ENCODE results near the gene GABRB1.
"Not testable (repeated sequence)": the region's sequence is repeated elsewhere in the genome, so short reads cannot be mapped to it uniquely, and the experiment has no call there.

GABRB1 gene

DNA sequence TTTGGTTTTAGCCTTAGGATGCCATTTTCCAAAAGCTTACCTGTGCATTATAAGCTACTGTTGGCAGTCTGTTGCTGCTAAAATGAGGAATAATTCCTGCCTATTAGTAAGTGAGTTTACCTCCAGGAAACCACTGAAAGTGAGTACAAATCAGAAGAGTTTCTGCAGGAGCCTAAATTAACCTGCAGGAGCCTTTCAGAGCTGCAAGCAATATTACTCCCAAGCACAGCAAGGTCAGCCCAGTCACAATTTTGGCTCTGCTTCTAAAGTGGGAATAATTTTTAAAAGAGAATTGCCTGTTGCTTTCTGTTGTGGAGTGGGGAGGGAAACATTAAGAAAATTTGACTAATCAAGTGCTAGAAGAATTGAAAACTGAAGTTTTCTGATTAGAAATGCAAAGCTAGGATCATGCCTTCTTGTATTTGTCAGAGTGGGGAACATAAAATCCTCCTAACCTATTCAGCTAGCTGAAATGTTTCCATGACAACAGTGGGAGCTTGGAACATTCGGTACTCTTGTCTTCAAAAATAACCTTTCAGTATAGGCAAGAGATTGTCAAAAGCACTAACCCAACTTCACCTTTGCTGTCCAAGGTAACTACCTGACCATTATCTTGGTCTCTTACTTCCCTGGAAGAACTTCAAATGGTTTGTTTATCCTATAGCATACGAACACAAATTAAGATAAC lies 239.0 kb downstream of the GABRB1 start:
- H3K27ac ChIP-seq (ENCODE audit: low read length) = no peak overlapping the region
- no peaks in the 10 kb centered on the region for H3K27me3 ChIP-seq (ENCODE audit: insufficient read depth, low read length)
- no peaks in the 10 kb centered on the region for H3K4me1 ChIP-seq (ENCODE audit: insufficient read depth, low read length)
- no peak overlapping the region for H3K4me3 ChIP-seq (ENCODE audit: low read length)
- H3K9me3 ChIP-seq (ENCODE audit: insufficient read depth, low read depth, low read length) = no peaks in the 10 kb centered on the region
- H3K9ac ChIP-seq (ENCODE audit: low read depth, low read length) = no peak overlapping the region
- H3K36me3 ChIP-seq (ENCODE audit: insufficient read depth, low read depth, low read length) = no peaks in the 10 kb centered on the region

DNA sequence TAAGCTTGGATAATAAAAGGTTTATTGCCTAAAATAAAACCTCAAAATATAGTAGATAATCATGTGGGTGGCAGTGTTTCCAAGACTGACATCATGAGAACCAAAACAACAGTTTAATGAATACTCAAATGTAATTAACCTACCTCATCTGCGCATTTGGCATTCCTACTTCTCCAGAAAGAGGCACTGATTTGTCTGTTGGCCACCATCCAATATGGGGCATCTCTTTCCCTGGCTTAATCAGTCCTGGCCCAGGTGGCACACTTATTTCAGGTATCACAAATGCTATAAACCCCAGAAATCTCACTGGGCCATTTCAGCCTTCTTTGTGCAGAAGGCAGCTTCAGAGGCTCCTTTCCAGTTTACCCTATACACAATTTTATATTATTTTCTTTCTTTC lies 239.9 kb downstream of the GABRB1 start:
- no peaks in the 10 kb centered on the region for H3K9me3 ChIP-seq (ENCODE audit: insufficient read depth, low read depth, low read length)
- H3K36me3 ChIP-seq (ENCODE audit: insufficient read depth, low read depth, low read length) = no peaks in the 10 kb centered on the region

DNA sequence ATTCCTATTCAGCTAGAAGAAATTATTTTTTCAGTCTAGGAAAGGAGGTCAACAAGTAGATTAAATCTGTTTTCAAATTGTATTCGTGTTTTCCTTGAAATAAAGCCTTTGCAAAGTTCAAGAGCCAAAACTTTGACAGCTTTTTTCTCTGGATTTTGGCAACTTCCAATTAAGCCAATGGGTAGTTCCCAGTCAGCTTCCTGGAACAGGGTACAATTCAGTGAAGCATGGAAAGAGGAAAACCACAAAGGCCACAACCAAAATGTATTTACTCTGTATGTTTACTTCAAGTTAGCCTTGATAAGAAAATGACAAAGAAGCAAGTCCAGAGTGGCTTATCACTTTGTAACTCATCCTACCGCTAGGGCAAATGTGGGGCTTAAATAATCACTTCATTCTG lies 243.5 kb downstream of the GABRB1 start:
- Histone ChIP-seq H3K27ac (ENCODE audit: low read length) (no peak overlapping the region), H3K36me3 (ENCODE audit: insufficient read depth, low read depth, low read length) (no peaks in the 10 kb centered on the region), H3K9ac (ENCODE audit: low read depth, low read length) (no peak overlapping the region), H3K4me1 (ENCODE audit: insufficient read depth, low read length) (no peaks in the 10 kb centered on the region), H3K27me3 (ENCODE audit: insufficient read depth, low read length) (no peaks in the 10 kb centered on the region), H3K4me3 (ENCODE audit: low read length) (no peak overlapping the region), H3K9me3 (ENCODE audit: insufficient read depth, low read depth, low read length) (no peaks in the 10 kb centered on the region)

More for the DNA sequence above, 239.9 kb downstream of the GABRB1 start:
- Histone ChIP-seq H3K27ac (ENCODE audit: low read length) (no peak overlapping the region), H3K27me3 (ENCODE audit: insufficient read depth, low read length) (no peaks in the 10 kb centered on the region), H3K4me3 (ENCODE audit: low read length) (no peak overlapping the region), H3K9ac (ENCODE audit: low read depth, low read length) (no peak overlapping the region), H3K4me1 (ENCODE audit: insufficient read depth, low read length) (no peaks in the 10 kb centered on the region)

DNA sequence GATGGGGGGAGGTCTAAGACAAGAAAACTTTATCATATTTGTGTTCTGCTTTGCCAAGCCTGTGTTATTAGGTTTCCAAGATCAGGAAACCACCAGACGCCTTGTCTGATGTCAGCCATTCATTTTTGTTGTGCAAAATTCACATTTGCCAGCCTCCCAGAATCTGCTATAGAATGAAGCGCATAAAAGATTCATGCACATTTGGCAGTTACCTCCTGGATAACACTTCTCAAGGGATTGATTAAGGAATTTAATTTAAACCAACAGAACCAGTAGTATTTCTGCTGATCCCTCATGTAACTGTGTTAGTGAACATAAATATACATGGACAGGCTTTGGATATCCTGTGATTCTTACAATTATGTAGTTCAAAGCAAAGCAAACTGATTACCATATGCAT lies 244.2 kb downstream of the GABRB1 start:
- Histone ChIP-seq H3K9me3 (ENCODE audit: insufficient read depth, low read depth, low read length) (no peaks in the 10 kb centered on the region), H3K36me3 (ENCODE audit: insufficient read depth, low read depth, low read length) (no peaks in the 10 kb centered on the region), H3K27me3 (ENCODE audit: insufficient read depth, low read length) (no peaks in the 10 kb centered on the region), H3K27ac (ENCODE audit: low read length) (no peak overlapping the region), H3K9ac (ENCODE audit: low read depth, low read length) (no peak overlapping the region), H3K4me3 (ENCODE audit: low read length) (no peak overlapping the region), H3K4me1 (ENCODE audit: insufficient read depth, low read length) (no peaks in the 10 kb centered on the region)

DNA sequence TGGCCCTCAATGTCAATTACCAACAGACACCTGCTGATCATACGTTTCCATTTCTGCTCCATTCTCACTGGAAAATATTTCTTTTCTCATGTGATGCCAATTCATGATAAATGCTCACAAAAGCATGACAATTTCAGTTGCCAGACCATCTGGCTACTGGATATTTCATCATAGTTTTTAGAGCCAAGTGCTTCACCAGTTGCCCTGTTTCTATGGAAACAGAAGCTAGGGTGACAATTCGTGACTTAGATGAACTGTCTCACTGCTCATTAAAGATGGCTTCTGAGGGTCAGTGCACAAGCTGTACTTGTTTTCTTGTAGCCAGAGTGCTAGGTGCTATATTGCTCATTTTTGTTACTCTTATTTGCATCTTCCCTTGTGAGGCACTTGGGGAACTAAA lies 247.3 kb downstream of the GABRB1 start:
- H3K9ac ChIP-seq (ENCODE audit: low read depth, low read length) = no peak overlapping the region
- no peak overlapping the region for H3K27ac ChIP-seq (ENCODE audit: low read length)
- no peak overlapping the region for H3K4me3 ChIP-seq (ENCODE audit: low read length)
- no peaks in the 10 kb centered on the region for H3K36me3 ChIP-seq (ENCODE audit: insufficient read depth, low read depth, low read length)
- H3K9me3 ChIP-seq (ENCODE audit: insufficient read depth, low read depth, low read length) = no peaks in the 10 kb centered on the region
- no peaks in the 10 kb centered on the region for H3K27me3 ChIP-seq (ENCODE audit: insufficient read depth, low read length)
- no peaks in the 10 kb centered on the region for H3K4me1 ChIP-seq (ENCODE audit: insufficient read depth, low read length)

DNA sequence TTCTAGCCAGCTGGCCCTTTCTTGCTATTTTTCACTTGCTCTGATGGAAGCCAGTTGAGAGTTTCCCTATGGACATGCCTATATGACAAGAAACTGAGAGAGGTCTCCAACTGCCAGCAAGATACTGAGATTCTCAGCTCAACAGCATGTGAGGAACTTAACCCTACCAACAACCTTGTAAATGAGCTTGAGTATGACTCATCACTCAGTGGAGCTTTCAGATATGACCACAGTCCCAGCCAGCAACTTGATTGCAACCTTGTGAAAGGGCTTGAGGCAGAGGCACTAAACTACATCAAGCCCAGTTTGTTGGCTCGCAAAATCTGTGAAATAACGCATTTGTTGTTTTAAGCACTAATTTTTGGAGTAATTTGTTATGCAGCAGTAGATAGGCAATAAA lies 256.4 kb downstream of the GABRB1 start:
- Histone ChIP-seq H3K27me3 (ENCODE audit: insufficient read depth, low read length) (no peaks in the 10 kb centered on the region), H3K4me3 (ENCODE audit: low read length) (no peak overlapping the region), H3K27ac (ENCODE audit: low read length) (no peak overlapping the region), H3K36me3 (ENCODE audit: insufficient read depth, low read depth, low read length) (no peaks in the 10 kb centered on the region), H3K9me3 (ENCODE audit: insufficient read depth, low read depth, low read length) (no peaks in the 10 kb centered on the region), H3K4me1 (ENCODE audit: insufficient read depth, low read length) (no peaks in the 10 kb centered on the region), H3K9ac (ENCODE audit: low read depth, low read length) (no peak overlapping the region)

DNA sequence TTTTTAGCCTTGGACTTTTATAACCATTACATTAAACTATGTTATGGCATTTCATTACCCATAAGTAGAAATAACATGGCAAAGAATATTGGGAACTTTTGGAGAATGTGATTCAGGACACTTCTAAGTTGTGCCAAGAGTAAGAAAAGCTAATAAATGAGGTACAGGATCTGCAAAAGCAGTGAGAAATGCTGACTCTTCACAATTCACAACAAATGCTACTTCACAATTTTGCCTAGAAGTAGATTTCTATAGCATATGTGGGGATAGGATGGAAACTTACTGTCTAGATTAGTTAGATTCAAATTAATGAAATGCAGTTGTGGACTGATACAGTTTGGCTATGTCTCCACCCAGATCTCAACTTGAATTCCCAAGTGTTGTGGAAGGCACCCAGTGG lies 258.4 kb downstream of the GABRB1 start:
- H3K27ac ChIP-seq (ENCODE audit: low read length) = no peak overlapping the region
- H3K36me3 ChIP-seq (ENCODE audit: insufficient read depth, low read depth, low read length) = no peaks in the 10 kb centered on the region
- H3K4me1 ChIP-seq (ENCODE audit: insufficient read depth, low read length) = no peaks in the 10 kb centered on the region

DNA sequence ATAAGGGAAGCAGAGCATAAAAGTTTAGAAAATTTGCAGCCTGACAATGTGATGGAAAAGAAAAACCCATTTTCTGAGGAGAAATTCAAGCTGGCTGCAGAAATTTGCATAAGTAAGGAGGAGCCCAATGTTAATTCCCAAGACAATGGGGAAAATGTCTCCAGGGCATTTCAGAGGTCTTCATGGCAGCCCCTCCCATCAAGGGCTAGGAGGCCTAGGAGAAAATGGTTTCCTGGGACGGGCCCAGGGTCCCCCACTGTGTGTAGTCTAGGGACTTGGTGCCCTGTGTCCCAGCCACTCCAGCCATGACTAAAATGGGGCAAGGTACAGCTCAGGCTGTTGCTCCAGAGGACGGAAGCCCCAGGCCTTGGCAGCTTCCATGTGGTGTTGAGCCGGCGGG lies 259.5 kb downstream of the GABRB1 start:
- not testable (repeated sequence) for H3K27ac ChIP-seq (ENCODE audit: low read length); H3K27me3 ChIP-seq (ENCODE audit: insufficient read depth, low read length); H3K4me1 ChIP-seq (ENCODE audit: insufficient read depth, low read length); H3K9ac ChIP-seq (ENCODE audit: low read depth, low read length); H3K36me3 ChIP-seq (ENCODE audit: insufficient read depth, low read depth, low read length); H3K4me3 ChIP-seq (ENCODE audit: low read length); H3K9me3 ChIP-seq (ENCODE audit: insufficient read depth, low read depth, low read length)

More for the DNA sequence above, 258.4 kb downstream of the GABRB1 start:
- Histone ChIP-seq H3K9ac (ENCODE audit: low read depth, low read length) (no peak overlapping the region), H3K27me3 (ENCODE audit: insufficient read depth, low read length) (no peaks in the 10 kb centered on the region), H3K4me3 (ENCODE audit: low read length) (no peak overlapping the region), H3K9me3 (ENCODE audit: insufficient read depth, low read depth, low read length) (peaks cover 6% of the 10 kb centered on the region; the same call in 1 of the 2 replicates)

DNA sequence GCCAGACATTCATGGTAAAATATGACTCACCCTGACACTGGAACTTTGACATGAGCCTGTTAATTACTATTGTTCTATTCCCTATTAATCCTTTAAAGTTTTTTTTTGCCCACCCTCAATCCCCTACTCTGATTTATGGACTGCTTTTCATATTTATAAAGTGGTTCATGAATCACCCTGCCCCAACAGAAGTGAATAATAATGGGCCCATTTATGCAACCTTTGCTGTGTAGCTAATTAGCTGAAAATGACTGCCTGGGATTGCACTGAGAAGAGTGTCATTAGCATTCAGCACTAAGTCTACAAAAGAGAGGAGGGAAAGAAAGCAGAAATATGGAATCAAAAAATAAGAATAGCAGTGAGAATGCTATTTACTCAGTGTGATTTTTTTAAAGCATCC lies 277.8 kb downstream of the GABRB1 start:
- H3K4me3 ChIP-seq (ENCODE audit: low read length) = no peak overlapping the region
- H3K27ac ChIP-seq (ENCODE audit: low read length) = no peak overlapping the region
- H3K9ac ChIP-seq (ENCODE audit: low read depth, low read length) = no peak overlapping the region
- no peaks in the 10 kb centered on the region for H3K9me3 ChIP-seq (ENCODE audit: insufficient read depth, low read depth, low read length)
- H3K27me3 ChIP-seq (ENCODE audit: insufficient read depth, low read length) = no peaks in the 10 kb centered on the region
- H3K4me1 ChIP-seq (ENCODE audit: insufficient read depth, low read length) = no peaks in the 10 kb centered on the region
- no peaks in the 10 kb centered on the region for H3K36me3 ChIP-seq (ENCODE audit: insufficient read depth, low read depth, low read length)

DNA sequence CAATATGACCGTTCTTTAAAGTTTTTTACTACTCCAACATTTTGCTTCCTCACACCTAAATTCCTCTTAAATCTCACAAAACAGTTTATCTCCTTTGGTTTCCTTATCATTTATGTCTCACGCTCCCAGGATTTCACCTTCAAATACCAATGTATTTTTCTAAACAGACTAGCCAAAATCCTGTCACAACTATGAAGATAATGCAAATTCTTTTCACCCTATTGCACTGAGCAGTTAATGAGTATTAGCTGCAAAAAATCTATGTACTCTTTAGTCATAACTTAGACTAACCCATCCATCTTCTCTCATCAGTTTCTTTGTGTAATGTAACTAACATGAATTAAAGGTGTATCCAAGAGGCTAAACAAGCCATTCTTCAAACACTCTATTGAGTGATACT lies 280.8 kb downstream of the GABRB1 start:
- no peak overlapping the region for H3K4me3 ChIP-seq (ENCODE audit: low read length)
- H3K9me3 ChIP-seq (ENCODE audit: insufficient read depth, low read depth, low read length) = no peaks in the 10 kb centered on the region
- no peak overlapping the region for H3K27ac ChIP-seq (ENCODE audit: low read length)
- H3K27me3 ChIP-seq (ENCODE audit: insufficient read depth, low read length) = no peaks in the 10 kb centered on the region
- H3K9ac ChIP-seq (ENCODE audit: low read depth, low read length) = no peak overlapping the region
- H3K36me3 ChIP-seq (ENCODE audit: insufficient read depth, low read depth, low read length) = no peaks in the 10 kb centered on the region
- H3K4me1 ChIP-seq (ENCODE audit: insufficient read depth, low read length) = no peaks in the 10 kb centered on the region

DNA sequence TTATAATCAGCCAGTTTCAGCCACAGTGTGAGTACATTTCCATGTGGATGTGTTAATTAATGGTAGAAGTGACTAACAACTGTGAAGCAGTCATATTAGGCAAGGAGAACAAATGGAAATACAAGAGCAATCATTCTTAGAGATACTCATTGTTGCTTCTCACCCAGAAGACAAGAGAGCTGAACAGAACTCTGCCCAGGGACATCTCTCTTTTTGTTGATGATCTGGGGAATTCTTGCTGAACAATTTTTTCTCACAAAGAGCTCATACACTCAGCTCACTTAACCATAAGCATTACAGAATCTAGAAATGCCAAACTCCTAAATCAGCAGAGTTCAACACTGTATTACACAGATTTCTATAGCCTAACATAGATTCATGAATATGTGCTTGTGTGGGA lies 282.0 kb downstream of the GABRB1 start:
- no peak overlapping the region for H3K4me3 ChIP-seq (ENCODE audit: low read length)
- H3K9me3 ChIP-seq (ENCODE audit: insufficient read depth, low read depth, low read length) = no peaks in the 10 kb centered on the region
- H3K36me3 ChIP-seq (ENCODE audit: insufficient read depth, low read depth, low read length) = no peaks in the 10 kb centered on the region
- no peak overlapping the region for H3K27ac ChIP-seq (ENCODE audit: low read length)
- H3K27me3 ChIP-seq (ENCODE audit: insufficient read depth, low read length) = no peaks in the 10 kb centered on the region
- H3K4me1 ChIP-seq (ENCODE audit: insufficient read depth, low read length) = no peaks in the 10 kb centered on the region
- no peak overlapping the region for H3K9ac ChIP-seq (ENCODE audit: low read depth, low read length)

DNA sequence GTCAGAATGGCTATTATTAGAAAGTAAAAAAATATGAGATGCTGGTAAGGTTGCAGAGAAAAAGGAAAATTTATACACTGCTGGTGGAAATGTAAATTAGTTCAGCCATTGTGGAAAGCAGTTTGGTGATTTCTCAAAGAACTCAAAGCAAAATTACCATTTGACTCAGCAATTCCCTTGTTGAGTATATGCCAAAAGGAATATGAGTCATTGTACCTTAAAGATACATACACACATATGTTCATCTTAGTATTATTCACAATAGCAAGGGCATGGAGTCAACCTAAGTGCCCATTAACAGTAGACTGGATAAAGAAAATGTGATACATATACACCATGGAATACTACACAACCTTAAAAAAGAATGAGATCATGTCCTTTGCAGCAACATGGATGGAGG lies 284.0 kb downstream of the GABRB1 start:
- no peaks in the 10 kb centered on the region for H3K36me3 ChIP-seq (ENCODE audit: insufficient read depth, low read depth, low read length)
- H3K4me3 ChIP-seq (ENCODE audit: low read length) = no peak overlapping the region
- H3K27ac ChIP-seq (ENCODE audit: low read length) = no peak overlapping the region
- H3K9me3 ChIP-seq (ENCODE audit: insufficient read depth, low read depth, low read length) = no peaks in the 10 kb centered on the region
- no peaks in the 10 kb centered on the region for H3K27me3 ChIP-seq (ENCODE audit: insufficient read depth, low read length)
- H3K9ac ChIP-seq (ENCODE audit: low read depth, low read length) = no peak overlapping the region
- H3K4me1 ChIP-seq (ENCODE audit: insufficient read depth, low read length) = no peaks in the 10 kb centered on the region
